A549 (cell line): ENCODE results near the gene ZMYND8. TPM values are rescaled to one million over a fixed set of nuclear protein-coding genes. Genes with fewer than 3 reads are reported as not detected.

Experiments
- ATAC-seq, 2 experiments: fragments of 200-7000 bp in 1 of 2; fragments of >200 bp in 1 of 2; cut with Nextera tagmentation in 1 of 2; cut with Tn5 transposase in 1 of 2; 3 replicates each; pipeline versions ENCODE4 v1.8.0 to v1.9.1; 2018 to 2020; ENCODE audit warnings: mild to moderate bottlenecking in 1 of 2, moderate library complexity in 1 of 2
- CTCF ChIA-PET: fragments of 300-600 bp; sonication (Branson Sonifier 250); formaldehyde crosslinking; extraction: SDS; loops from one replicate; lab custom pipeline; 2021; ENCODE audit warnings: antibody characterized with exemption, inconsistent platforms; lab: Yijun Ruan, JAX
- POLR2A ChIA-PET: fragments of 350-600 bp; formaldehyde crosslinking; extraction: SDS; loops from one replicate; lab custom pipeline; 2021; ENCODE audit warnings: antibody characterized with exemption, inconsistent platforms; lab: Yijun Ruan, JAX
- DNase-seq, 2 experiments: peaks; one replicate each; pipeline versions ENCODE4 v3.0.0 to v3.0.0-alpha.2; 2011 to 2016; ENCODE audit warnings: low read depth in 1 of 2, low spot score in 1 of 2
- FAIRE-seq: peaks from 2 replicates; lab custom pipeline; 2011; peaks lifted over from hg19 to GRCh38; lab: Jason Lieb, UNC
- H3K27ac ChIP-seq, 2 experiments: fragments of >200 bp; sonication (Bioruptor Twin); formaldehyde crosslinking; 3 replicates each; pipeline ENCODE4 v1.5.1; 2016 to 2017
- H3K4me1 ChIP-seq: fragments of >200 bp; sonication (Bioruptor Twin); formaldehyde crosslinking; 3 replicates; pipeline ENCODE4 v1.6.1; 2016
- H3K4me2 ChIP-seq: fragments of >200 bp; sonication (Bioruptor Twin); formaldehyde crosslinking; 3 replicates; pipeline ENCODE4 v1.6.1; 2016
- H3K4me3 ChIP-seq: fragments of >200 bp; sonication (Bioruptor Twin); formaldehyde crosslinking; 3 replicates; pipeline ENCODE4 v1.5.1; 2016
- H3K9me3 ChIP-seq: fragments of >200 bp; sonication (Bioruptor Twin); formaldehyde crosslinking; 3 replicates; pipeline ENCODE4 v1.6.1; 2016
- CBX2 ChIP-seq: fragments of 200-600 bp; sonication (generic); IDR thresholded peaks from 2 replicates; pipeline ENCODE4 v1.6.1; 2016; ENCODE audit warnings: low read depth, mild to moderate bottlenecking, borderline replicate concordance
- CBX8 ChIP-seq: fragments of 200-600 bp; sonication (generic); IDR thresholded peaks from 2 replicates; pipeline ENCODE4 v1.6.1; 2016
- CEBPB ChIP-seq, 2 experiments: fragments of >200 bp in 1 of 2; sonication (Bioruptor Twin) in 1 of 2; formaldehyde crosslinking in 1 of 2; IDR thresholded peaks; 2 replicates each; pipeline ENCODE4 v1.6.1; 2012 to 2016
- CHD4 ChIP-seq: fragments of 200-600 bp; sonication (generic); IDR thresholded peaks from 2 replicates; pipeline ENCODE4 v1.6.1; 2016; ENCODE audit warnings: antibody characterized with exemption, mild to moderate bottlenecking, borderline replicate concordance
- EHMT2 ChIP-seq: fragments of 200-600 bp; sonication (generic); IDR thresholded peaks from 2 replicates; pipeline ENCODE4 v1.6.1; 2016; ENCODE audit warnings: antibody characterized with exemption, low read depth, mild to moderate bottlenecking, moderate library complexity
- FOSB ChIP-seq: fragments of 250-450 bp; sonication (Bioruptor Pico); IDR thresholded peaks from 2 replicates; pipeline ENCODE4 v1.5.0; 2020; ENCODE audit warnings: mild to moderate bottlenecking, moderate library complexity
- FOXS1 ChIP-seq: fragments of 250-450 bp; sonication (Bioruptor Pico); IDR thresholded peaks from 2 replicates; pipeline ENCODE4 v1.5.0; 2020; ENCODE audit warnings: mild to moderate bottlenecking, moderate library complexity
- HOXA7 ChIP-seq: fragments of 250-450 bp; sonication (Bioruptor Pico); IDR thresholded peaks from 2 replicates; pipeline ENCODE4 v1.5.0; 2020; ENCODE audit warnings: mild to moderate bottlenecking, moderate library complexity
- HOXB13 ChIP-seq: fragments of 250-450 bp; sonication (Bioruptor Pico); IDR thresholded peaks from 2 replicates; pipeline ENCODE4 v1.5.0; 2020; ENCODE audit warnings: low read depth, mild to moderate bottlenecking, moderate library complexity
- KDM1A ChIP-seq: fragments of 200-600 bp; sonication (generic); IDR thresholded peaks from 2 replicates; pipeline ENCODE4 v1.6.1; 2016; ENCODE audit warnings: low read depth, mild to moderate bottlenecking
- MAFK ChIP-seq: fragments of 450-650 bp; IDR thresholded peaks from 2 replicates; pipeline ENCODE4 v1.6.1; 2014; ENCODE audit not compliant: partially characterized antibody
- MAZ ChIP-seq: fragments of 150-350 bp; IDR thresholded peaks from 2 replicates; pipeline ENCODE4 v1.6.1; 2014; ENCODE audit warnings: antibody characterized with exemption, low read depth, low read length, borderline replicate concordance
- MYC ChIP-seq: IDR thresholded peaks from 2 replicates; pipeline ENCODE4 v1.6.1; 2012; ENCODE audit warnings: mild to moderate bottlenecking, inconsistent platforms, low read length, improper control_type of control experiment, borderline replicate concordance
- NPAS2 ChIP-seq: fragments of 250-450 bp; sonication (Bioruptor Pico); IDR thresholded peaks from 2 replicates; pipeline ENCODE4 v1.8.0; 2022; ENCODE audit warnings: mild to moderate bottlenecking, moderate library complexity, borderline replicate concordance
- NR3C1 ChIP-seq: fragments of >200 bp; sonication (Bioruptor Twin); formaldehyde crosslinking; IDR thresholded peaks from 3 replicates; pipeline ENCODE4 v1.6.1; 2017
- PHF8 ChIP-seq: fragments of 200-600 bp; sonication (generic); IDR thresholded peaks from 2 replicates; pipeline ENCODE4 v1.6.1; 2016; ENCODE audit warnings: low read depth, mild to moderate bottlenecking, antibody characterized with exemption, moderate library complexity, borderline replicate concordance
- POLR2A ChIP-seq: IDR thresholded peaks from 2 replicates; pipeline ENCODE4 v1.6.1; 2012; ENCODE audit warnings: mild to moderate bottlenecking, low read length
- POLR2AphosphoS2 ChIP-seq: conservative IDR thresholded peaks from 2 replicates; pipeline ENCODE4 v1.6.1; 2012; ENCODE audit warnings: low read length, improper control_type of control experiment, inconsistent platforms
- RARB ChIP-seq: fragments of 250-450 bp; sonication (Bioruptor Pico); IDR thresholded peaks from 2 replicates; pipeline ENCODE4 v1.8.0; 2021; ENCODE audit warnings: mild to moderate bottlenecking, moderate library complexity
- RCOR1 ChIP-seq: fragments of 150-350 bp; IDR thresholded peaks from 2 replicates; pipeline ENCODE4 v1.6.1; 2014; ENCODE audit warnings: antibody characterized with exemption, low read length, low read depth
- SMC3 ChIP-seq: fragments of >200 bp; sonication (Bioruptor Twin); formaldehyde crosslinking; IDR thresholded peaks from 3 replicates; pipeline ENCODE4 v1.6.1; 2018; ENCODE audit warnings: inconsistent platforms
- TFCP2L1 ChIP-seq: fragments of 250-450 bp; sonication (Bioruptor Pico); IDR thresholded peaks from 2 replicates; pipeline ENCODE4 v1.5.0; 2021; ENCODE audit warnings: mild to moderate bottlenecking
- TP53 ChIP-seq: fragments of 250-450 bp; sonication (Bioruptor Pico); IDR thresholded peaks from 2 replicates; pipeline ENCODE4 v1.5.0; 2021; ENCODE audit warnings: mild to moderate bottlenecking, moderate library complexity
- ZFP36 ChIP-seq: fragments of 450-650 bp; IDR thresholded peaks from 2 replicates; pipeline ENCODE4 v1.6.1; 2014; ENCODE audit warnings: borderline replicate concordance; ENCODE audit not compliant: partially characterized antibody
- ZNF302 ChIP-seq: fragments of 250-450 bp; sonication (Bioruptor Pico); IDR thresholded peaks from 2 replicates; pipeline ENCODE4 v1.9.0; 2021; ENCODE audit warnings: inconsistent platforms, mild to moderate bottlenecking, moderate library complexity
- ZSCAN20 ChIP-seq: fragments of 250-450 bp; sonication (Bioruptor Pico); IDR thresholded peaks from 2 replicates; pipeline ENCODE4 v1.8.0; 2022; ENCODE audit warnings: mild to moderate bottlenecking, moderate library complexity
- WGBS: methylation state at CpG from one replicate; pipeline ENCODE4 v1.1.6; 2017; ENCODE audit errors: missing lambda C conversion rate; 5-methylcytosine and 5-hydroxymethylcytosine counted together
- polyA minus RNA-seq: library from RNA; depleted of rRNA, polyadenylated mRNA; stranded (reverse); fragments of >200 nt; gene quantifications from 2 replicates; pipeline ENCODE4 v1.2.3, GENCODE V29; 2011; rRNA and poly(A)+ RNA removed
- polyA plus RNA-seq, 4 experiments: library from polyadenylated mRNA; depleted of rRNA in 3 of 4; stranded (reverse); fragments of >200 nt; fragmentation: RNase III in 1 of 4; extraction: RNeasy Plus Mini Kit Qiagen cat#74134 plus additional on column Dnase treatment in 1 of 4; gene quantifications; 2 replicates in 3 of 4; 3 replicates in 1 of 4; pipeline ENCODE4 v1.2.3, GENCODE V29; 2011 to 2017
- TF ChIP-seq, protein P1 (sequence below): fragments of >200 bp; sonication (Bioruptor Twin); formaldehyde crosslinking; IDR thresholded peaks from 3 replicates; pipeline ENCODE4 v1.6.1; 2016
- TF ChIP-seq, protein P2 (sequence below): IDR thresholded peaks from 2 replicates; pipeline ENCODE4 v1.6.1; 2012; ENCODE audit warnings: low read depth, borderline replicate concordance
- TF ChIP-seq, protein P3 (sequence below): fragments of 250-450 bp; sonication (Bioruptor Pico); IDR thresholded peaks from 2 replicates; pipeline ENCODE4 v1.5.0; 2021; ENCODE audit warnings: mild to moderate bottlenecking, moderate library complexity, borderline replicate concordance
- TF ChIP-seq, protein P4 (sequence below): fragments of 150-350 bp; IDR thresholded peaks from 2 replicates; pipeline ENCODE4 v1.6.1; 2014; ENCODE audit warnings: low read depth, mild to moderate bottlenecking, low read length
- TF ChIP-seq, protein P5 (sequence below): IDR thresholded peaks from 2 replicates; pipeline ENCODE4 v1.6.1; 2012
- TF ChIP-seq, protein P6 (sequence below): fragments of 450-650 bp; IDR thresholded peaks from 2 replicates; pipeline ENCODE4 v1.6.1; 2014; ENCODE audit warnings: antibody characterized with exemption
- TF ChIP-seq, protein P7 (sequence below): fragments of >200 bp; sonication (Bioruptor Twin); formaldehyde crosslinking; IDR thresholded peaks from 2 replicates; pipeline ENCODE4 v1.6.1; 2016

ZMYND8 gene
- 23.6 and 24.9 TPM in 2 replicates for polyA plus RNA-seq (2011; rRNA removed)
- 10.9 TPM in 2 replicates for polyA plus RNA-seq (2012; cell fraction: cytosol; rRNA removed)
- 19.5 and 21.4 TPM in 2 replicates for polyA plus RNA-seq (2012; cell fraction: nucleus; rRNA removed)
- polyA plus RNA-seq (2017; fragmentation: RNase III; extraction: RNeasy Plus Mini Kit Qiagen cat#74134 plus additional on column Dnase treatment) = 10.2 to 11.2 TPM (median 10.4 TPM) in 3 replicates
- 22.2 and 24.4 TPM in 2 replicates for polyA minus RNA-seq

DNA sequence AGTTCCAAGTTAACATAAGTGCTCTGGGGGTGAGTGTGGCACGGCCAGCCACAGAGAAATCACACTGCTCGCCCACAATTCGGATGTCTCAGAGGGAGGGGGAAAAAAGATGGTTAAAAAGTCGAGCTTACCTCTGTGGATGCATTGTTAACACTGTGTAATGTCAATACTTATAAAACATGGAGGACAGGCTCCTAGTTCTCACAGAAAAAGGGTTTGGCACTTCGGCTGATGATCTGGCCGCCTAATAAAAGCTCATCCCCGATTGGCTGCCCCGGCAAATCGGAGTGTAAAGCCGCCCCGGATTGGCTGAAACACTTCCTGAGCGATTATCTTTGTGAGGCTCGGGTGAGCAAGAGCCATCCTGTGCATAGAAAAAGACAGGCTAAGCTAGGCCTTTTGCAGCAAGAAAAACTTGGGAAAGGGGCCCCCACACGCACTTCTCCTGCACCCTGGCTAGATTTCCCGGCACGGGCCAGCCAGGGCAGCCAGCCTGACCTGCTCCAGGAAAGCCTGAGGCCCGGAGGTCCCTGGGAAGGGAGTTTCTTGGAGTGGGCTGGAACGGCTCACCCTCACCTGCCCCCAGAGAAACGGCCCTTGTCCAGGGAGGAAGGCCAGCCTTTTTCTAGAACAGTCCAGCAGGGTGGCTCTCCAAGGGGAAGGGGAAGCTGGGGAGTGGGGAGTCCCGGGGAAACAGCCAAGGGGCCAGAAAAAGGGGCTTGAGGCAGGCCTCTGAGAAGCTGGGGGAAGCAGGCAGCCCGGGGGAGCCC lies at the start of gene ZMYND8:
TSS of gene ZMYND8 (minus strand) at position 174 of the 770 bp plus-strand sequence. CDS start at position 145, 29 bp downstream.
- peak; percentile 8 to 45; a peak in 3 of 6 replicates for ATAC-seq
- POLR2A ChIA-PET = interaction anchor here (0.6 to 6.4 kb wide), 10 partner anchors 23 to 154 kb away, joined by 3 to 83 read pairs (median 7); partner anchors contain the start of gene NCOA3
- H3K4me1 ChIP-seq = peaks cover 98% of the 10 kb centered on the region
- peak within 1 kb of the TSS; percentile 100 for H3K27ac ChIP-seq
- CTCF ChIA-PET = interaction anchor here (0.7 to 14.5 kb wide), 11 partner anchors 10 to 83 kb away, joined by 3 to 137 read pairs (median 3); no protein-coding TSS in a partner anchor
- WGBS = 2% methylated on average over 20 of the region's 21 CpGs
- H3K9me3 ChIP-seq = no peaks in the 10 kb centered on the region
- FAIRE-seq = no peak
- peak within 1 kb of the TSS; percentile 68 for H3K4me2 ChIP-seq
- DNase-seq = peak; percentile 90 to 94
- H3K4me3 ChIP-seq = peak within 1 kb of the TSS; percentile 7; the same call in 1 of the 3 replicates
- TF ChIP-seq, protein P1, sequence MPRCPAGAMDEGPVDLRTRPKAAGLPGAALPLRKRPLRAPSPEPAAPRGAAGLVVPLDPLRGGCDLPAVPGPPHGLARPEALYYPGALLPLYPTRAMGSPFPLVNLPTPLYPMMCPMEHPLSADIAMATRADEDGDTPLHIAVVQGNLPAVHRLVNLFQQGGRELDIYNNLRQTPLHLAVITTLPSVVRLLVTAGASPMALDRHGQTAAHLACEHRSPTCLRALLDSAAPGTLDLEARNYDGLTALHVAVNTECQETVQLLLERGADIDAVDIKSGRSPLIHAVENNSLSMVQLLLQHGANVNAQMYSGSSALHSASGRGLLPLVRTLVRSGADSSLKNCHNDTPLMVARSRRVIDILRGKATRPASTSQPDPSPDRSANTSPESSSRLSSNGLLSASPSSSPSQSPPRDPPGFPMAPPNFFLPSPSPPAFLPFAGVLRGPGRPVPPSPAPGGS = no peak
- TF ChIP-seq PHF8 (no peak), MYC (no peak), NR3C1 (no peak), CBX8 (no peak), CHD4 (no peak), CEBPB (IDR thresholded peaks at IDR 0.05) (no peak), SMC3 (no peak), MAZ (no peak), NPAS2 (no peak), FOXS1 (peak; percentile 42; the same call in 1 of the 2 replicates), RARB (CRISPR knock-in tag) (no peak), TP53 (CRISPR knock-in tag) (peak; percentile 82), POLR2A (no peak), RCOR1 (no peak), CBX2 (no peak), MAFK (no peak), TFCP2L1 (no peak; the same call in 1 of the 2 replicates), ZSCAN20 (CRISPR knock-in tag) (peak; percentile 35; the same call in 1 of the 2 replicates), ZNF302 (peak; percentile 78), EHMT2 (no peak; the same call in 1 of the 2 replicates), HOXB13 (peak; percentile 94), FOSB (CRISPR knock-in tag) (peak; percentile 93), HOXA7 (CRISPR knock-in tag) (peak; percentile 89), POLR2AphosphoS2 (no peak), ZFP36 (no peak), KDM1A (no peak)
- TF ChIP-seq, protein P2, sequence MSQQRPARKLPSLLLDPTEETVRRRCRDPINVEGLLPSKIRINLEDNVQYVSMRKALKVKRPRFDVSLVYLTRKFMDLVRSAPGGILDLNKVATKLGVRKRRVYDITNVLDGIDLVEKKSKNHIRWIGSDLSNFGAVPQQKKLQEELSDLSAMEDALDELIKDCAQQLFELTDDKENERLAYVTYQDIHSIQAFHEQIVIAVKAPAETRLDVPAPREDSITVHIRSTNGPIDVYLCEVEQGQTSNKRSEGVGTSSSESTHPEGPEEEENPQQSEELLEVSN = peak; percentile 35; the same call in 1 of the 2 replicates
- TF ChIP-seq, protein P3, sequence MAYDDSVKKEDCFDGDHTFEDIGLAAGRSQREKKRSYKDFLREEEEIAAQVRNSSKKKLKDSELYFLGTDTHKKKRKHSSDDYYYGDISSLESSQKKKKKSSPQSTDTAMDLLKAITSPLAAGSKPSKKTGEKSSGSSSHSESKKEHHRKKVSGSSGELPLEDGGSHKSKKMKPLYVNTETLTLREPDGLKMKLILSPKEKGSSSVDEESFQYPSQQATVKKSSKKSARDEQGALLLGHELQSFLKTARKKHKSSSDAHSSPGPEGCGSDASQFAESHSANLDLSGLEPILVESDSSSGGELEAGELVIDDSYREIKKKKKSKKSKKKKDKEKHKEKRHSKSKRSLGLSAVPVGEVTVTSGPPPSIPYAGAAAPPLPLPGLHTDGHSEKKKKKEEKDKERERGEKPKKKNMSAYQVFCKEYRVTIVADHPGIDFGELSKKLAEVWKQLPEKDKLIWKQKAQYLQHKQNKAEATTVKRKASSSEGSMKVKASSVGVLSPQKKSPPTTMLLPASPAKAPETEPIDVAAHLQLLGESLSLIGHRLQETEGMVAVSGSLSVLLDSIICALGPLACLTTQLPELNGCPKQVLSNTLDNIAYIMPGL (CRISPR knock-in tag) = no peak
- TF ChIP-seq, protein P4, sequence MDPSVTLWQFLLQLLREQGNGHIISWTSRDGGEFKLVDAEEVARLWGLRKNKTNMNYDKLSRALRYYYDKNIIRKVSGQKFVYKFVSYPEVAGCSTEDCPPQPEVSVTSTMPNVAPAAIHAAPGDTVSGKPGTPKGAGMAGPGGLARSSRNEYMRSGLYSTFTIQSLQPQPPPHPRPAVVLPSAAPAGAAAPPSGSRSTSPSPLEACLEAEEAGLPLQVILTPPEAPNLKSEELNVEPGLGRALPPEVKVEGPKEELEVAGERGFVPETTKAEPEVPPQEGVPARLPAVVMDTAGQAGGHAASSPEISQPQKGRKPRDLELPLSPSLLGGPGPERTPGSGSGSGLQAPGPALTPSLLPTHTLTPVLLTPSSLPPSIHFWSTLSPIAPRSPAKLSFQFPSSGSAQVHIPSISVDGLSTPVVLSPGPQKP = no peak
- TF ChIP-seq, protein P5, sequence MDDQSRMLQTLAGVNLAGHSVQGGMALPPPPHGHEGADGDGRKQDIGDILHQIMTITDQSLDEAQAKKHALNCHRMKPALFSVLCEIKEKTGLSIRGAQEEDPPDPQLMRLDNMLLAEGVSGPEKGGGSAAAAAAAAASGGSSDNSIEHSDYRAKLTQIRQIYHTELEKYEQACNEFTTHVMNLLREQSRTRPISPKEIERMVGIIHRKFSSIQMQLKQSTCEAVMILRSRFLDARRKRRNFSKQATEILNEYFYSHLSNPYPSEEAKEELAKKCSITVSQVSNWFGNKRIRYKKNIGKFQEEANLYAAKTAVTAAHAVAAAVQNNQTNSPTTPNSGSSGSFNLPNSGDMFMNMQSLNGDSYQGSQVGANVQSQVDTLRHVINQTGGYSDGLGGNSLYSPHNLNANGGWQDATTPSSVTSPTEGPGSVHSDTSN = no peak
- TF ChIP-seq, protein P6, sequence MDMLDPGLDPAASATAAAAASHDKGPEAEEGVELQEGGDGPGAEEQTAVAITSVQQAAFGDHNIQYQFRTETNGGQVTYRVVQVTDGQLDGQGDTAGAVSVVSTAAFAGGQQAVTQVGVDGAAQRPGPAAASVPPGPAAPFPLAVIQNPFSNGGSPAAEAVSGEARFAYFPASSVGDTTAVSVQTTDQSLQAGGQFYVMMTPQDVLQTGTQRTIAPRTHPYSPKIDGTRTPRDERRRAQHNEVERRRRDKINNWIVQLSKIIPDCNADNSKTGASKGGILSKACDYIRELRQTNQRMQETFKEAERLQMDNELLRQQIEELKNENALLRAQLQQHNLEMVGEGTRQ = no peak
- TF ChIP-seq, protein P7, sequence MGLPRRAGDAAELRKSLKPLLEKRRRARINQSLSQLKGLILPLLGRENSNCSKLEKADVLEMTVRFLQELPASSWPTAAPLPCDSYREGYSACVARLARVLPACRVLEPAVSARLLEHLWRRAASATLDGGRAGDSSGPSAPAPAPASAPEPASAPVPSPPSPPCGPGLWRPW = no peak
